Kidney (tissue), 14 donors: Measurements from ENCODE around the gene PEDS1. TPM values are rescaled to one million over a fixed set of nuclear protein-coding genes. Genes with fewer than 3 reads are reported as not detected.

Experiments
- DNase-seq, 5 donors: peaks; one replicate each; pipeline ENCODE4 v3.0.0-alpha.2; 2013 to 2020
- FAIRE-seq: peaks from 2 replicates; lab custom pipeline; 2012; peaks lifted over from hg19 to GRCh38; lab: Jason Lieb, UNC
- H3K27ac ChIP-seq, 2 donors: one replicate each; pipeline ENCODE4 v1.7.0; 2013; ENCODE audit warnings: low read depth in 2 of 2, low read length in 2 of 2, inconsistent platforms in 1 of 2
- H3K27me3 ChIP-seq: one replicate; pipeline ENCODE4 v1.7.1; 2013; ENCODE audit warnings: low read length, inconsistent platforms; ENCODE audit not compliant: control insufficient read depth, insufficient read depth
- H3K36me3 ChIP-seq, 3 donors: one replicate each; pipeline versions ENCODE4 v1.7.0 to v1.7.1; 2013; ENCODE audit warnings: low read length in 3 of 3, control low read depth in 1 of 3, inconsistent platforms in 1 of 3; ENCODE audit not compliant: insufficient read depth in 3 of 3, control insufficient read depth in 2 of 3
- H3K4me1 ChIP-seq, 3 donors: one replicate each; pipeline versions ENCODE4 v1.7.0 to v1.7.1; 2013; ENCODE audit warnings: low read length in 3 of 3, inconsistent platforms in 1 of 3, low read depth in 1 of 3; ENCODE audit not compliant: control insufficient read depth in 2 of 3, insufficient read depth in 2 of 3
- H3K4me3 ChIP-seq, 3 donors: one replicate each; pipeline versions ENCODE4 v1.7.0 to v1.8.1; 2013; ENCODE audit warnings: low read length in 3 of 3, control low read depth in 1 of 3, inconsistent platforms in 1 of 3
- H3K9ac ChIP-seq, 3 donors: one replicate each; pipeline versions ENCODE4 v1.7.0 to v1.7.1; 2013; ENCODE audit warnings: low read length in 3 of 3, control low read depth in 1 of 3, inconsistent platforms in 1 of 3
- H3K9me3 ChIP-seq, 3 donors: one replicate each; pipeline versions ENCODE4 v1.7.0 to v1.7.1; 2013; ENCODE audit warnings: low read length in 3 of 3, control low read depth in 1 of 3, inconsistent platforms in 1 of 3; ENCODE audit not compliant: control insufficient read depth in 2 of 3, insufficient read depth in 1 of 3
- intact Hi-C: fragments of 100-400 bp; cut with DNase I; formaldehyde crosslinking; loops from one replicate; pipeline ENCODE4 v1.11.1; 2022
- polyA plus RNA-seq: library from polyadenylated mRNA; stranded (reverse); fragments of 350-450 nt; fragmentation: Illumina TruSeq; extraction: RNeasy Lipid Tissue Mini Kit (QIAGEN cat#74804); gene quantifications from one replicate; pipeline ENCODE4 v1.2.3, GENCODE V29; 2014; ENCODE audit warnings: low read depth, low replicate concordance; ENCODE audit not compliant: insufficient read depth
- total RNA-seq: library from RNA; stranded (reverse); fragmentation: NEBNext Ultra II Directional; extraction: Animal tissue kit (Norgen Biotek cat#: 25700); gene quantifications from one replicate; pipeline ENCODE4 v1.2.1, GENCODE V29; 2021
- TF ChIP-seq, protein P1 (sequence below): IDR thresholded peaks from 3 replicates; pipeline ENCODE4 v1.5.1; 2012; ENCODE audit warnings: mild to moderate bottlenecking, moderate library complexity, borderline replicate concordance; ENCODE audit not compliant: insufficient read depth; ENCODE audit errors: extremely low read depth
- donor health status: control.
- donor health status: control.
- donor health status: control.
- donor health status: control.
- donor health status: control.
- donor health status: DM: yes; HTN: yes; CAD: no.
- donor health status: Normal renal cell carcinoma (clear cell type).

PEDS1 gene
- total and polyA plus RNA-seq, 2 donors from 2014 or later = 16.3 to 18.3 TPM

- Histone ChIP-seq H3K27me3 (no peaks in the 10 kb centered on the region), H3K9ac (no peak overlapping the region), H3K4me1 (no peaks in the 10 kb centered on the region), H3K9me3 (no peaks in the 10 kb centered on the region), H3K36me3 (no peaks in the 10 kb centered on the region), H3K27ac (no peak overlapping the region), H3K4me3 (no peak overlapping the region)
- FAIRE-seq = no peak
- TF ChIP-seq, protein P1, sequence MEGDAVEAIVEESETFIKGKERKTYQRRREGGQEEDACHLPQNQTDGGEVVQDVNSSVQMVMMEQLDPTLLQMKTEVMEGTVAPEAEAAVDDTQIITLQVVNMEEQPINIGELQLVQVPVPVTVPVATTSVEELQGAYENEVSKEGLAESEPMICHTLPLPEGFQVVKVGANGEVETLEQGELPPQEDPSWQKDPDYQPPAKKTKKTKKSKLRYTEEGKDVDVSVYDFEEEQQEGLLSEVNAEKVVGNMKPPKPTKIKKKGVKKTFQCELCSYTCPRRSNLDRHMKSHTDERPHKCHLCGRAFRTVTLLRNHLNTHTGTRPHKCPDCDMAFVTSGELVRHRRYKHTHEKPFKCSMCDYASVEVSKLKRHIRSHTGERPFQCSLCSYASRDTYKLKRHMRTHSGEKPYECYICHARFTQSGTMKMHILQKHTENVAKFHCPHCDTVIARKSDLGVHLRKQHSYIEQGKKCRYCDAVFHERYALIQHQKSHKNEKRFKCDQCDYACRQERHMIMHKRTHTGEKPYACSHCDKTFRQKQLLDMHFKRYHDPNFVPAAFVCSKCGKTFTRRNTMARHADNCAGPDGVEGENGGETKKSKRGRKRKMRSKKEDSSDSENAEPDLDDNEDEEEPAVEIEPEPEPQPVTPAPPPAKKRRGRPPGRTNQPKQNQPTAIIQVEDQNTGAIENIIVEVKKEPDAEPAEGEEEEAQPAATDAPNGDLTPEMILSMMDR = peak; percentile 100
- intact Hi-C loops = loop anchor here (5.0 kb wide), 2 partner anchors 281 to 386 kb away; no protein-coding TSS in a partner anchor
- DNase-seq = peak; percentile 85 to 95 (median 91)
These were observed 32.8 kb upstream of the PEDS1 start for GRCh38 chr20:50186151-50186885.

DNA sequence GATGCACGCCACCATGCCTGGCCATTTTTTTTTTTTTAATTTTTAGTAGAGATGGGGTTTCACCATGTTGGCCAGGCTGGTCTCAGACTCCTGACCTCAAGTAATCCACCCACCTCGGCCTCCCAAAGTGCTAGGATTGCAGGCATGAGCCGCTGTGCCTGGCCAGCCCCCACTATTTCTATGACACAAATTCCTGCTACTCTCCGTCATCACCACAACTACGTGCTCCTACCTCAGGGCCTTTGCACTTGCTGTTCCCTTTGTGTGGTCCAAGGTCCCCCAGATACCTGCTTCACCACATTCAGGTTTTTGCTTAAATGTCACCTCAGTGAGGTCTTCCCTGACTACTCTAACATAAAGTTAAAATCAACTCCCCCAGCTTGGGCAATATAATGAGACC, 31.9 kb upstream of the PEDS1 start:
- Histone ChIP-seq H3K9me3 (no peaks in the 10 kb centered on the region), H3K27ac (no peak overlapping the region), H3K27me3 (no peaks in the 10 kb centered on the region), H3K4me1 (no peaks in the 10 kb centered on the region), H3K4me3 (no peak overlapping the region), H3K9ac (no peak overlapping the region), H3K36me3 (no peaks in the 10 kb centered on the region)
- TF ChIP-seq, protein P1 = no peak
- DNase-seq (no peak), FAIRE-seq (no peak)
- intact Hi-C loops = loop anchor here (5.0 kb wide), 2 partner anchors 282 to 387 kb away; no protein-coding TSS in a partner anchor

GRCh38 chr20:50182346-50182745, 28.8 kb upstream of the PEDS1 start:
- Histone ChIP-seq H3K9ac (no peak overlapping the region), H3K4me1 (no peaks in the 10 kb centered on the region), H3K27ac (no peak overlapping the region), H3K4me3 (no peak overlapping the region), H3K36me3 (no peaks in the 10 kb centered on the region), H3K27me3 (no peaks in the 10 kb centered on the region), H3K9me3 (no peaks in the 10 kb centered on the region)
- FAIRE-seq (no peak), DNase-seq (no peak)
- TF ChIP-seq, protein P1 = no peak
- intact Hi-C loops = no loop called here
